Epithelial cell of prostate (primary cell): ENCODE data around the gene CDC42BPB.
"Not testable (repeated sequence)": the region's sequence is repeated elsewhere in the genome, so short reads cannot be mapped to it uniquely, and the experiment has no call there.

Experiments used
- DNase-seq: peaks from one replicate; pipeline ENCODE4 v3.0.0-alpha.2; 2011; ENCODE audit warnings: low read depth, low spot score
- H3K27ac ChIP-seq: fragments of 450-650 bp; 2 replicates; pipeline ENCODE4 v1.5.1; 2017; ENCODE audit warnings: mild to moderate bottlenecking

Gene CDC42BPB

DNA sequence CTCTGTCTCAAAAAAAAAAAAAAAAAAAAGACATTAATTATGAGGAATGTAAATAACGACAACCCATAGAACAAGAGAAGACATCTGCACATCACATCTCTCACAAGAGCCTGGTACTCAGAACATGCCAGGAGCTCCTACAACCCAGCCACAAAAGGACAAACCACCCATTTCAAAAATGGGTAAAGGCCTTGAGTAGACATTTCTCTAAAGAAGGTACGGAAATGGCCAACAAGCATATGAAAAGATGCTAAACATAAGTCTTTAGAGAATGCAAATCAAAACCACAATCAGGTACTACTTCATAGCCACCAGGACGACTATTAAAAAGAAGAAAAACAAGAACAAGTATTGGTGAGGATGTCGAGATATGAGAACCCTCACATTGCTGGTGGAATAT, 121.6 kb downstream of the CDC42BPB start:
- no peak for DNase-seq
- no peak overlapping the region for H3K27ac ChIP-seq

DNA sequence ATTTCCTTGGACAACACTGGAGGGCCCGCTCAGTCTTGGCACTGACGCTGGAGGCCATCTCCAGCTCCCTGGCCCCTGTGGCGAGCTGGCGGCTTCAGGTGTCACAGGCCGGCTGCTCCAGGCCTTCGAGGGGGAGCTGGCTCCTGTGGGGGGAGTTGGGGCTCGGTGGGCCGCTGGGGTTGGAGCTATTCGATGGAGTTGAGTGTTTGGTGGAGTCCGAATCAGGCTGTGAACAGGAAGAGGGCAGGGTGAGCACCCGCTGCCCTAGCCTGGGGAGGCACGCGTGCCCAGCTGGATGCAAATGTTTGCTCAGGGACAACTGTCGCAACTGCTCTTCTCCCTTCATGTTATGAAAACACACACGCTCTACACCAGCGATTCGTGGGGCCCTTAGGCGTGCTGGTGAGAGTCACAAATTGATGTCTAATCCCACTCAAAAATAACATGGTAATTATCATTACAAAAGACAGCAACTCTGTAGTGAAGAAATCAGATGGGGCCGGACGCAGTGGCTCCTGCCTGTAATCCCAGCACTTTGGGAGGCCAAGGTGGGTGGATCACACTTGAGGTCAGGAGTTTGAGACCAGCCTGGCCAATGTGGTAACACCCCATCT, 123.6 kb downstream of the CDC42BPB start:
- no peak overlapping the region for H3K27ac ChIP-seq
- no peak for DNase-seq

DNA sequence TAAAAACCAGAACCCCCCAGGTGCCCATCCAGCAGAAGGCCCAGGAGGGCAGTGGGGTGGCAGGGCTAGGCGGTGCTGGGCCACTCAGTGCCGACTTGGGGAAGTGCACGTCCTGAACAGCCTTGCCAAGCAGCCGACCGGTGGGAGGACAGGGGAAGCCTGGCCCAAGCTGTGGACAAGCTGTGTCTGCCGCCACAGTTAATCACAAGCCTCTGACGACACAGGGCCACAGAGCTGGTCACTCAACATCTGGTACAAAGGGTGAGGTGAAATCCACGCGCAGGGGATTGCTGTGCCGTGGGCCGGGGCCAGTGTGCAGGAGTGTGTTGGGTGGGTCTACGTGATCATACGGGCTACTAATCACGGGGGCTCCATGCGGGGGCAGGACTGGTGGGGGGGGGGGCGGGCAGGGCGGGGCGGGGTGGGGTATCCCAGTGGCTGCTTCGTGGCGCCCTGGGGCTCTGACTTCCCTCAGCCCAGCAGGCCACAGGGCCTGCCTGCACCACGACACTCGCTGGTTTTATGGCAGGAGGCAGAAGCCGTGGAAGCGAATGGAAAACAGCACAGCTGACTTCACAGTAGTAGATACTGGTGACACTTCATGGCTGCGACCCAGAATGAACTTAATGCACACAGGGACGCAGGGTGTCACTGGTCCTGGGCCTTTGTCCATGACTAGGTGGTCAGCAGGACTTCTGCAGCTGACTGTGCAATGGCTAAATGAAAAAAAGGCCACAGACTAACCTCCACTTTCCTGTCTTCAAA, 124.7 kb downstream of the CDC42BPB start:
- no peak for DNase-seq
- no peak overlapping the region for H3K27ac ChIP-seq

GRCh38 chr14:102931580-102932285, 125.6 kb downstream of the CDC42BPB start:
- no peak for DNase-seq
- no peak overlapping the region for H3K27ac ChIP-seq

DNA sequence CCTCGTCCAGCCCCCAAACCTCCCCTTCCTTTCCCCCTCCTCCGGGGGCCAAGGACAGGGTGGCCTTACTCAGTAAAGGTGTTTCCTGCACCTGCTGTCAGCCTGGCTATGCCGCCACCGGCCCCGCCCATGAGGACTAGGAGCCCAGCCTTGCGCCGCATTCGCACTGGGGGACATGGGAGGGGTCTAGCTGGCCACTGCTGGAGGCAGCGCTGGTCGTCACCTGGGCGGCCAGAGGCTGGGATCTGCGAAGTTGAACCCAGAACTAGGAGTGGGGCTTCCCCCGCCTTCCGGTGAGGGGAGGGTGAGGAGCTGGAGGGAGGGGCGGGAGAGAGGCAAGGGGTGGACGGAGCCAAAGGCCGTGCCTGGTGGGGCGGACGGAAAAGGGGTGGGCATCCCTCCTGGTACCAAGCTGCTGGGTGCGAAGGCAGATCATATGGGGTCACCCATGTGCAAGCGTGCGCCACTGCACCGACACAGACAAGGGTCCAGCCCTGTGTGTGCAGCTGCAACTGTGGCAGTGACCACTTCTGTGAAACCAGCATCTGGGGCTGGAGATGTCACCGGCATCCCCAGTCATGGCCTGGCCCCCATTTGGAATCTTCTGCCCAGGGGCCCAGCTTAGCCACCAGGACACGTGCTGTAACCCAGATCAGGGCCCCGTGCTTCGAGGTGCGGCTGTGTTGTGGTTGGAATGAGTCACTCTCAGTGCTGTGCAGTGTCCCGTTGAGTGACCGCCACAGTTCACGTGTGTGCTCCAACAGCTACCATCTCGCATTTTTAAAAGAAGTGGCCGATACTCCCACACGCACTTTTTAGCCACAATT, 126.4 kb downstream of the CDC42BPB start:
- no peak for DNase-seq
- no peak overlapping the region for H3K27ac ChIP-seq

GRCh38 chr14:102930138-102930752, 127.1 kb downstream of the CDC42BPB start:
- DNase-seq, result no peak
- no peak overlapping the region for H3K27ac ChIP-seq

GRCh38 chr14:102929241-102930137, 127.9 kb downstream of the CDC42BPB start:
- DNase-seq, result no peak

DNA sequence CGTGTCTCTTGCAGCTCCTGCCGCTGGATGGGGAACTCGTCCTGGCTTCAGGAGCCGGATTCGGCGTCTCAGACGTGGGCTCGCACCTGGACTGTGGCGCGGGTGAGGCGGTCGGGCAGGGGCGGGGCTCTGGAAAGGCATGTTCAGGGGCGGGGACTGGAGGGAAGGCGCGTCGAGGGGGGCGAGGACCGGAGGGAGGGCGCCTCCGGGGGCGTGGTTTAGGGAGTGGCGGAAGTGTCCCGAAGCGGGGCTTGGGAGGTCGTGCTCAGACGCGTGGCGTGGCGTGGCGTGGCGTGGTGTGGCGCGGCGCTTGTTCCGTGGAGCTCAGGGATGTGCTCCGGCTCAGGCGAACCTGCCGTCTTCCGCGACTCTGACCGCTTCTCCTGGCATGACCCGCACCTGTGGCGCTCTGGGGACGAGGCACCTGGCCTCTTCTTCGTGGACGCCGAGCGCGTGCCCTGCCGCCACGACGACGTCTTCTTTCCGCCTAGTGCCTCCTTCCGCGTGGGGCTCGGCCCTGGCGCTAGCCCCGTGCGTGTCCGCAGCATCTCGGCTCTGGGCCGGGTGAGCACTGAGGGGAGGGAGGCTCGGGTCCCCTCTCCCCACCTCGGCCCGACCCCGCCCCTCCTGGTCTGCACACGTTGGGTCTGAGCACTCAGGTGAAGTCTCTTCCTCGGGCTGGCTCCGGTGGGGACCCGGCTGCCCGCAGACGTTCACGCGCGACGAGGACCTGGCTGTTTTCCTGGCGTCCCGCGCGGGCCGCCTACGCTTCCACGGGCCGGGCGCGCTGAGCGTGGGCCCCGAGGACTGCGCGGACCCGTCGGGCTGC, 128.7 kb downstream of the CDC42BPB start:
- no peak for DNase-seq
- peak overlapping the region; percentile 51 for H3K27ac ChIP-seq

More at GRCh38 chr14:102929241-102930137, 127.9 kb downstream of the CDC42BPB start:
- no peak overlapping the region for H3K27ac ChIP-seq

DNA sequence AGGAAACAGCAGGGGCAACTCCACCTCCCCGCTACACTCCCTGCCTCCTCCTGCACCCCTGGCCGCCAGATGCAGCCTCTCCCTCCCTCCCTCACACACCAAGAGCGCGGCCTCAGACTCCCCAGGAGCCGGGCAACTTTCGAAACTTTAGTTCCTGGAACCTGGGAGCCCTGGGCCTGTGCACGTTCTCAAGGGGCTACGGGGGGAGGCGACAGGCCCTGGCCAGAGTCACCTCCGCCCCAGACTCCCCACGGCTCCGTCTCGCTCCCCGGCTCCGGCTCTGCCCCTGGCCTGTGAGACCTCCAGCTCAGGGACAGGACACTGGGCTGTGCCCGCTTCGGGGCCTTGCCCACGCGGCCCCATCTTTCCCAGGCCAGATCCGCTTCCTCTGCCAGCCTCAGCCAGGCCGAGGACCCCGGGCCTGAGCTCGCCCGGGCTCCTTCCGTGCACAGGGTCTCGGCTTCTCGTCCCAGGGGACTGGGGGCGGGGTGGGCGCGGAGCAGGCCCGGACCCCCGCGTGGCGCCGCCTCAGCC, 129.4 kb downstream of the CDC42BPB start:
- DNase-seq, result no peak
- peak overlapping the region; percentile 51 for H3K27ac ChIP-seq

DNA sequence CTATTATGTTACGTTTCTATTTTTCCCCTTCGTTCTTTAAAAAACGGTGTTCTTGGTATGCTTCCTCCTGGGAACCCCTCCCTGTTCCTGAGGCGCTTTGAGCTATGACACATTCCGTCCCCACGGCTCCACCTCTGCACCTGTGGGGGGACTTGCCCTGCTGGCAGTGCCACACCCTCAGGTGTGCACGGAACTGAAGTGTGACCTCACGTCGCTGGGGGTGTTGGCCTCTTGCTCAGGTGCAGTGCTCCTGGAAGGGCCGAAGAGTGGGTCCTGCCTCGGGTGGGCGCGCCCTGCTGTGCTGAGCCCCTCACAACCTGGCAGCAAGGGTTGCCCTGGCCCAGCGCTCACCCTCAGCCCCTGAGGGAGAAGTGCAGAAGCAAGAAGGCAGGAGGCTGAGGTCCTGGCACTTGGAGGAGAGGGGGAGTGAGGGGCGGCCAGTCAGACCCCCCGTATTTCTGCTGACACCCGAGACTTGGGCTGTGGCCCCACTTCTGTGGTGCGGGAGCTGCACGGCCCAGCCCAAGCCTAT, 129.9 kb downstream of the CDC42BPB start:
- peak overlapping the region; percentile 51 for H3K27ac ChIP-seq
- DNase-seq, result no peak

- peak overlapping the region; percentile 51 for H3K27ac ChIP-seq
- not testable (repeated sequence) for DNase-seq
These were observed 130.5 kb downstream of the CDC42BPB start for GRCh38 chr14:102926840-102927239.

GRCh38 chr14:102926104-102926503, 131.2 kb downstream of the CDC42BPB start:
- H3K27ac ChIP-seq, result no peak overlapping the region
- DNase-seq, result no peak

DNA sequence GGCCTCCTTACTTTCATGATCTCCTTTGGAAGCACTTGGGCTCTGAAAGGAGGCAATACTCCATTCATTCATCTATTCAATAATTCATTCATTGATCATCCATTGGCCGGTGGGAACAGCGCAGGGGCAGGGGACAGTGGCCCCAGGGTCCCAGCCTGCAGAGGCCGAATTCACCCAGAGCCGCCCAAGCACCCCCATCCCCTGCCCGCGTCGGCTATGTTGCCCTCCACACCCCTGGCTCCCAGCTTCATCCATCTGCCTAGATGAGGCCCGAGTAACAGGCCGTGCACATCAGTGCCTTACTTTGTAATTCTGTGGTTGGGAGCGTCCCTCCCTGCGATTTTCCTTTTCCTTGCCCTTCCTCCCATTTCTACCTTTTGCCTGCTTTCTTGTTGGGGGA, 131.7 kb downstream of the CDC42BPB start:
- DNase-seq, result no peak
- H3K27ac ChIP-seq, result no peak overlapping the region

GRCh38 chr14:102924632-102925588, 132.4 kb downstream of the CDC42BPB start:
- H3K27ac ChIP-seq, result no peak overlapping the region
- no peak for DNase-seq

- DNase-seq, result no peak
These were observed 133.3 kb downstream of the CDC42BPB start for GRCh38 chr14:102923925-102924486.

DNA sequence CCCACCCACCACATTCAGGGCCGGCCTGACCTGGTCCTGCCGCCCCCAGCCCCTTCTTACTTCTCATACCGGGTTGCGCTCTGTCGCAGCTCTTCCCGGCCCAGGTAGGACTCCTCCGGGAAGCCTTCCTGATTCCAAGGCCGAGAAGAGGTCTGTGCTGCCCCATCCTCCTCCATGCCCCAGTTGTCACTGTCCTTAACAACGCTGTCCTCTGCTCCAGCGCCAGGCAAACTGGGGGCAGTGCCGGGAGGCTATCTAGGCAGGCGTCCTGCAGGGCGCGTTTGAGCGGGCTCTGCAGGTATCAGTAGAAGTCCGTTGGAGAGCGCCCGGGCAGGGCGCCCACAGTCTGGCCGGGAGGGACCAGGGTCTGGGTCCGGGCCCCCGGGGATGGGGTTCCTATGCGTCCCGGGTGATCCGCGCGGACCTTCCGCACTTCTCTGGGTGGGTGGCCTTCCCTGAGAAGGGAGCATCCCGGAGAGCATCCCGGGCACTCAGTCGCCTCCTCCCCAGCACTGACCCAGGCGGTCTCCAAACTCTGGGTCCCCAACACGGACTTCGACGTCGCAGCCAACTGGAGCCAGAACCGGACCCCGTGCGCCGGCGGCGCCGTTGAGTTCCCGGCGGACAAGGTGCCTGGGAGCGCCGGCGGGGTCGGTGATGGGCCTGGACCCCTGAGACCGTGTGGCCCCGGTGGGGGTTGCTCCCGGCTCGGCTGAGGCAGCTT, 134.0 kb downstream of the CDC42BPB start:
- DNase-seq, result no peak
- H3K27ac ChIP-seq, result no peak overlapping the region

More at GRCh38 chr14:102923925-102924486, 133.3 kb downstream of the CDC42BPB start:
- H3K27ac ChIP-seq, result no peak overlapping the region
